Measurements from ENCODE around the gene PTCD3.

Gene PTCD3

DNA sequence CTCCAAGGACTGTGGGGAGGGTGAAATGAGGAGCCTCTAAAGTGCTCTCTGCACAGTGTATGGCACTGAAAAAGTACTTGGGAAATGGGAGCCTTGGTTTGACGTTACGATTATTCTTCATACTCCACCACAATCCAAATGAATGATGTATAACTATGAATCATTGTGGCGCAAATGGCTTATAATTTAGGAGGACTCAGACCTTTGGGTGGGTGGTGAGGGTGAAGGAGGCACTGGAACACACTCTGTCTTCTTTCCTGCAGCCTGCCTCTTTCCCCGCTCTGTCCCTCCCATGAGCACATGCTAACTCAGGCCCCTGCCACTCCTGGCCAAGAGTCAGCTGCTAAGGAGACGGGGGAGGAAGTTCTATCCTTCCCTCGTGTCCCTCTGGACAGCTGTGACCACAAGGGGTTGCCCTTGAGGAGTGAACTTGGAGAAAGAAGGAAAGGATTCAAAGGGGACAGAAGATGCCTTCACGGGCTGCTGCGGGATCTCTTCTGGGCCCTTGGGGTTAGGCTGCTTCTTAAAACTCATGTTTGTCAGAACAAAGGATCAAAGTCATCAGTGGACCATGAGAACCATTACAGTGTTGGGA, 36.8 kb upstream of the PTCD3 start:
- Histone ChIP-seq H3K27ac (no peak overlapping the region), H3K27me3 (ENCODE audit: control insufficient read depth, insufficient read depth, low read length) (no peaks in the 10 kb centered on the region)
- TF ChIP-seq, protein P1, sequence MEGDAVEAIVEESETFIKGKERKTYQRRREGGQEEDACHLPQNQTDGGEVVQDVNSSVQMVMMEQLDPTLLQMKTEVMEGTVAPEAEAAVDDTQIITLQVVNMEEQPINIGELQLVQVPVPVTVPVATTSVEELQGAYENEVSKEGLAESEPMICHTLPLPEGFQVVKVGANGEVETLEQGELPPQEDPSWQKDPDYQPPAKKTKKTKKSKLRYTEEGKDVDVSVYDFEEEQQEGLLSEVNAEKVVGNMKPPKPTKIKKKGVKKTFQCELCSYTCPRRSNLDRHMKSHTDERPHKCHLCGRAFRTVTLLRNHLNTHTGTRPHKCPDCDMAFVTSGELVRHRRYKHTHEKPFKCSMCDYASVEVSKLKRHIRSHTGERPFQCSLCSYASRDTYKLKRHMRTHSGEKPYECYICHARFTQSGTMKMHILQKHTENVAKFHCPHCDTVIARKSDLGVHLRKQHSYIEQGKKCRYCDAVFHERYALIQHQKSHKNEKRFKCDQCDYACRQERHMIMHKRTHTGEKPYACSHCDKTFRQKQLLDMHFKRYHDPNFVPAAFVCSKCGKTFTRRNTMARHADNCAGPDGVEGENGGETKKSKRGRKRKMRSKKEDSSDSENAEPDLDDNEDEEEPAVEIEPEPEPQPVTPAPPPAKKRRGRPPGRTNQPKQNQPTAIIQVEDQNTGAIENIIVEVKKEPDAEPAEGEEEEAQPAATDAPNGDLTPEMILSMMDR (IDR thresholded peaks at IDR 0.05) = no peak

DNA sequence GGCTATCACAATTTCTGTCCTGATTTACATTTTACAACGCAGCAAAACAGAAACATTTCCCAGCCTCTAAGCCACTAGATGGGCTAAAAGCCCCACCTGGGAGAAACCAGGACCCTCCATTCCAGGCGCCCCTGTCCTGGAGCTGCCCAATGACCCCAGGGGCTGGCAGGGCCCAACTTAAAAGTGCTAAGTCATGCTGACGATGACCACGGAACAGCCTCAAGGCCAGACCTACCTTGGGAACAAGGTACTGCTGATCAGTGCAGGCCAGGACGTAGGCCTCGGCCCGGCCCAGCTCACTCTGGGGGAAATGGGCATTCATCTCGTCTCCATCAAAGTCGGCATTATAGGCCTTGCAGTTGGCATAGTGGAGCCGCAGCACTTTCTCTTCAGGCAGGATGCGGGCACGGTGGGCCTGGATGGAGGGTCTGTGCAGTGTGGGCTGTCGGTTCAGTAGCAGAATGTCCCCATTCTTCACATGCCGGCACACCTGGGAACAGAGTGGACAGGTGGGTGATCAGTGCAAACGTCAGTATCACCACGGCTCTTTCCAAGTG, 36.2 kb upstream of the PTCD3 start:
- H2AFZ ChIP-seq = no peak overlapping the region
- no peak overlapping the region for H3K27ac ChIP-seq
- H3K4me1 ChIP-seq = no peaks in the 10 kb centered on the region
- H3K36me3 ChIP-seq (ENCODE audit: control insufficient read depth, insufficient read depth, low read length) = no peaks in the 10 kb centered on the region
- H3K9me3 ChIP-seq (ENCODE audit: control insufficient read depth, low read length) = no peaks in the 10 kb centered on the region
- H3K9ac ChIP-seq = no peak overlapping the region
- no peaks in the 10 kb centered on the region for H3K79me2 ChIP-seq
- TF ChIP-seq, protein P1 (IDR thresholded peaks at IDR 0.05) = no peak
- no peaks in the 10 kb centered on the region for H3K27me3 ChIP-seq (ENCODE audit: control insufficient read depth, insufficient read depth, low read length)
- H3K4me3 ChIP-seq (ENCODE audit: low read depth, low read length) = no peak overlapping the region
- no peak overlapping the region for H3K4me2 ChIP-seq (ENCODE audit: low read length)

More for the DNA sequence above, 36.8 kb upstream of the PTCD3 start:
- no peak overlapping the region for H3K4me2 ChIP-seq (ENCODE audit: low read length)
- no peaks in the 10 kb centered on the region for H3K9me3 ChIP-seq (ENCODE audit: control insufficient read depth, low read length)
- H3K4me3 ChIP-seq (ENCODE audit: low read depth, low read length) = no peak overlapping the region
- H2AFZ ChIP-seq = no peak overlapping the region
- H3K36me3 ChIP-seq (ENCODE audit: control insufficient read depth, insufficient read depth, low read length) = no peaks in the 10 kb centered on the region
- no peak overlapping the region for H3K9ac ChIP-seq
- H3K79me2 ChIP-seq = no peaks in the 10 kb centered on the region
- no peaks in the 10 kb centered on the region for H3K4me1 ChIP-seq

DNA sequence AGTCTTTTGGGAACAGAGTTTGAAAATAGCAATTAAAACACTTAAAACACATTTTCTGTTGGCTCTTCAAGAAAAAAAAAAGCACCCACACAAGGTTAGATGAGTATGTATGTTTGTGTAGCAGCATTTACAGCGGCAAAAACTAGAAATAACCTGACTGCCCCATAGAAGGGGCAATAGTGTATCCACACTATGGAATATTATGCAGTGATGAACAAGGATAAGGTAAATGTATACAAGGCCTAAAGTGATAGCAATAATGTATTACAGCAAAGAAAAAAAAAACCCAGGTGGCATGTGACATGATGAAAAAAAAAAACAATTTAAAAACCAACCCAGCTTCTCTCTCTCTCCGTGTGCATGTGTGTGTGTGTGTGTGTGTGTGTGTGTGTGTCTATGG, 35.2 kb upstream of the PTCD3 start:
- no peak overlapping the region for H3K4me2 ChIP-seq (ENCODE audit: low read length)
- no peaks in the 10 kb centered on the region for H3K79me2 ChIP-seq
- no peaks in the 10 kb centered on the region for H3K36me3 ChIP-seq (ENCODE audit: control insufficient read depth, insufficient read depth, low read length)
- H3K4me3 ChIP-seq (ENCODE audit: low read depth, low read length) = no peak overlapping the region
- no peaks in the 10 kb centered on the region for H3K27me3 ChIP-seq (ENCODE audit: control insufficient read depth, insufficient read depth, low read length)
- H2AFZ ChIP-seq = no peak overlapping the region
- H3K4me1 ChIP-seq = no peaks in the 10 kb centered on the region
- H3K9me3 ChIP-seq (ENCODE audit: control insufficient read depth, low read length) = no peaks in the 10 kb centered on the region
- no peak overlapping the region for H3K9ac ChIP-seq
- H3K27ac ChIP-seq = no peak overlapping the region
- TF ChIP-seq, protein P1 (IDR thresholded peaks at IDR 0.05) = no peak

DNA sequence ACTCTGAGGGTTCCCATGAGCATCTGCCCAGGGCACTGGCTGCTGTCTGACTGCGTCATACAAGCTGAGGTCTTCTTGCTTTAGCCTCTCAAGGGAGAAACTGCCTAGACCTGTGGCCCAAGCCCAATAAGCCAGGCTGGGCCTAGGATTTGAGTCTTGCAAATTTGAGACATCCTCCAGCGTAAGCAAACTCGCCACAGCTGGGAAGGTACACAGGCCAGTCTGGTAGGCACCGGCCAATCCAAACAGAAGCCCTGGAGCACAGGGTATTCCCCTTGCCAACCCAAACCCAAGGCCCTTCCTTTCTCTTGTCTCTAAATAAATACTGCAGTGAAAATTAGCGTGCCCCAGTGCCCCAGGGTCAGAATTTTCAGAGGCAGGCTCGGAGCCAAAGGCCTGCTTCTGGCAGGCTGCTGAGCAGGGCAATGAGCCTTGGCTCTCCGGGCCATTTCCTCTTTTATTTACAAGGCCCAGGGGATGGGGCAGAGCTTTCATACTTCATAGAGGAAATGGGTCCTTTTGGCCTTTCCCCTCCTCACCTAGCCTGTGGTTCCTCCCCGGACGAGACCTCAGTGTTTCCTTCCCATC, 33.7 kb upstream of the PTCD3 start:
- H3K9ac ChIP-seq = no peak overlapping the region

More for the DNA sequence above, 33.7 kb upstream of the PTCD3 start:
- no peaks in the 10 kb centered on the region for H3K27me3 ChIP-seq (ENCODE audit: control insufficient read depth, insufficient read depth, low read length)
- no peaks in the 10 kb centered on the region for H3K4me1 ChIP-seq
- no peak overlapping the region for H3K4me2 ChIP-seq (ENCODE audit: low read length)
- H3K9me3 ChIP-seq (ENCODE audit: control insufficient read depth, low read length) = no peaks in the 10 kb centered on the region
- TF ChIP-seq, protein P1 (IDR thresholded peaks at IDR 0.05) = no peak
- H3K4me3 ChIP-seq (ENCODE audit: low read depth, low read length) = no peak overlapping the region
- no peak overlapping the region for H2AFZ ChIP-seq
- no peak overlapping the region for H3K27ac ChIP-seq
- no peaks in the 10 kb centered on the region for H3K79me2 ChIP-seq
- no peaks in the 10 kb centered on the region for H3K36me3 ChIP-seq (ENCODE audit: control insufficient read depth, insufficient read depth, low read length)
